Smooth muscle cell (in vitro differentiated cells): ENCODE data around the gene LBHD1. TPM values are rescaled to one million over a fixed set of nuclear protein-coding genes. Genes with fewer than 3 reads are reported as not detected.
"Not testable (repeated sequence)": the region's sequence is repeated elsewhere in the genome, so short reads cannot be mapped to it uniquely, and the experiment has no call there.

Experiments used
- DNase-seq: peaks from one replicate; lab custom pipeline; 2025; ENCODE audit not compliant: unreplicated experiment; lab: John Stamatoyannopoulos, UW
- H2AFZ ChIP-seq: fragments of 200-600 bp; sonication (generic); 2 replicates; pipeline ENCODE4 v1.6.0; 2016; ENCODE audit warnings: antibody characterized with exemption, low read depth, mild to moderate bottlenecking
- H3F3A ChIP-seq: fragments of 200-600 bp; sonication (generic); 2 replicates; pipeline ENCODE4 v1.6.0; 2017; ENCODE audit warnings: antibody characterized with exemption, low read depth
- H3K27ac ChIP-seq: fragments of 200-600 bp; sonication (generic); 2 replicates; pipeline ENCODE4 v1.5.1; 2016; ENCODE audit warnings: low read depth, mild to moderate bottlenecking
- H3K27me3 ChIP-seq: fragments of 200-600 bp; sonication (generic); 2 replicates; pipeline ENCODE4 v1.6.1; 2016; ENCODE audit warnings: low read depth, mild to moderate bottlenecking
- H3K36me3 ChIP-seq: fragments of 200-600 bp; sonication (generic); 2 replicates; pipeline ENCODE4 v1.5.1; 2016; ENCODE audit warnings: low read depth
- H3K4me1 ChIP-seq: fragments of 200-600 bp; sonication (generic); 2 replicates; pipeline ENCODE4 v1.5.1; 2016; ENCODE audit warnings: low read depth
- H3K4me2 ChIP-seq: fragments of 200-600 bp; sonication (generic); 2 replicates; pipeline ENCODE4 v1.6.0; 2016; ENCODE audit warnings: mild to moderate bottlenecking
- H3K4me3 ChIP-seq: fragments of 200-600 bp; sonication (generic); 2 replicates; pipeline ENCODE4 v1.5.1; 2016; ENCODE audit warnings: mild to moderate bottlenecking
- H3K79me2 ChIP-seq: fragments of 200-600 bp; sonication (generic); 2 replicates; pipeline ENCODE4 v1.6.0; 2016; ENCODE audit warnings: low read depth, mild to moderate bottlenecking
- H3K9ac ChIP-seq: fragments of 200-600 bp; sonication (generic); 2 replicates; pipeline ENCODE4 v1.6.0; 2016; ENCODE audit warnings: low read depth
- H3K9me3 ChIP-seq: fragments of 200-600 bp; sonication (generic); replicated peaks from 2 replicates; pipeline ENCODE4 v1.5.1; 2016; ENCODE audit warnings: low read depth
- H4K20me1 ChIP-seq: fragments of 200-600 bp; sonication (generic); 2 replicates; pipeline ENCODE4 v1.6.0; 2016; ENCODE audit warnings: low read depth
- WGBS: methylation state at CpG from one replicate; pipeline ENCODE4 v1.1.7; 2016; ENCODE audit warnings: low lambda C conversion rate; 5-methylcytosine and 5-hydroxymethylcytosine counted together
- polyA plus RNA-seq: library from polyadenylated mRNA; unstranded; fragments of >200 nt; fragmentation: Nextera tagmentation; extraction: Ambion mirVana; gene quantifications from 2 replicates; pipeline ENCODE4 v1.2.1, GENCODE V29; 2016
- total RNA-seq: library from RNA; depleted of rRNA; stranded (reverse); fragments of >200 nt; gene quantifications from 2 replicates; pipeline ENCODE4 v1.2.3, GENCODE V29; 2014
- TF ChIP-seq, protein P1 (sequence below): fragments of 200-600 bp; sonication (generic); IDR thresholded peaks from 2 replicates; pipeline ENCODE4 v1.5.1; 2017; ENCODE audit warnings: borderline replicate concordance, mild to moderate bottlenecking, antibody characterized with exemption; ENCODE audit not compliant: insufficient read depth, poor library complexity, severe bottlenecking

The LBHD1 gene
- total and polyA plus RNA-seq, 2 experiments from 2014 or later, result 3.9 to 5.6 TPM

DNA sequence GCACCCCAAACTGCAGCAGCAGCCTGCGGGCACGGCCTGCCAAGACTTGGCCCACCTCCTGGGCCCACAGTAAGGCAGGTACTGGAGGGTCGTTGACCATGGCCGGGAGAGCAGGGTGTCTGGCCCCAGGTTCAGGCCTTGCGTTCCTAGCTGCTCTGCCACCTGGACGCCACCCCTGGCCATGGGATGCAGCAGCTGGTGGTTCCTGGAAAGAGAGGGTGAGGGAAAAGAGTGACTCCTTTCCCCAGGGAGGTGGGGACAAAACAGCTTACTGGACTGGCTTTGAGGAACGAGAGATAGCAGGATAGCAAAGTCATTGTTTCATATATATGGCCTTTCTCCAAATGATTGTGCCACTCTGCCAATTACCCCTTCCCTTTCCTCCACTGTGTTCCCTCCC lies 33.3 kb upstream of the LBHD1 start:
- TF ChIP-seq, protein P1, sequence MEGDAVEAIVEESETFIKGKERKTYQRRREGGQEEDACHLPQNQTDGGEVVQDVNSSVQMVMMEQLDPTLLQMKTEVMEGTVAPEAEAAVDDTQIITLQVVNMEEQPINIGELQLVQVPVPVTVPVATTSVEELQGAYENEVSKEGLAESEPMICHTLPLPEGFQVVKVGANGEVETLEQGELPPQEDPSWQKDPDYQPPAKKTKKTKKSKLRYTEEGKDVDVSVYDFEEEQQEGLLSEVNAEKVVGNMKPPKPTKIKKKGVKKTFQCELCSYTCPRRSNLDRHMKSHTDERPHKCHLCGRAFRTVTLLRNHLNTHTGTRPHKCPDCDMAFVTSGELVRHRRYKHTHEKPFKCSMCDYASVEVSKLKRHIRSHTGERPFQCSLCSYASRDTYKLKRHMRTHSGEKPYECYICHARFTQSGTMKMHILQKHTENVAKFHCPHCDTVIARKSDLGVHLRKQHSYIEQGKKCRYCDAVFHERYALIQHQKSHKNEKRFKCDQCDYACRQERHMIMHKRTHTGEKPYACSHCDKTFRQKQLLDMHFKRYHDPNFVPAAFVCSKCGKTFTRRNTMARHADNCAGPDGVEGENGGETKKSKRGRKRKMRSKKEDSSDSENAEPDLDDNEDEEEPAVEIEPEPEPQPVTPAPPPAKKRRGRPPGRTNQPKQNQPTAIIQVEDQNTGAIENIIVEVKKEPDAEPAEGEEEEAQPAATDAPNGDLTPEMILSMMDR, result no peak
- peaks cover 36% of the 10 kb centered on the region for H3K4me1 ChIP-seq
- peak overlapping the region; percentile 95 for H3K9ac ChIP-seq
- peaks cover 32% of the 10 kb centered on the region for H3F3A ChIP-seq
- peak overlapping the region; percentile 99 for H3K27ac ChIP-seq
- H3K27me3 ChIP-seq, result no peaks in the 10 kb centered on the region
- DNase-seq, result no peak
- peak overlapping the region; percentile 34 for H2AFZ ChIP-seq
- peaks cover 20% of the 10 kb centered on the region for H3K79me2 ChIP-seq
- peak overlapping the region; percentile 98 for H3K4me2 ChIP-seq
- WGBS, result 77% methylated on average over 7 of the region's 7 CpGs
- H3K36me3 ChIP-seq, result no peaks in the 10 kb centered on the region
- no peaks in the 10 kb centered on the region for H3K9me3 ChIP-seq
- peak overlapping the region; percentile 70 for H3K4me3 ChIP-seq
- no peaks in the 10 kb centered on the region for H4K20me1 ChIP-seq

DNA sequence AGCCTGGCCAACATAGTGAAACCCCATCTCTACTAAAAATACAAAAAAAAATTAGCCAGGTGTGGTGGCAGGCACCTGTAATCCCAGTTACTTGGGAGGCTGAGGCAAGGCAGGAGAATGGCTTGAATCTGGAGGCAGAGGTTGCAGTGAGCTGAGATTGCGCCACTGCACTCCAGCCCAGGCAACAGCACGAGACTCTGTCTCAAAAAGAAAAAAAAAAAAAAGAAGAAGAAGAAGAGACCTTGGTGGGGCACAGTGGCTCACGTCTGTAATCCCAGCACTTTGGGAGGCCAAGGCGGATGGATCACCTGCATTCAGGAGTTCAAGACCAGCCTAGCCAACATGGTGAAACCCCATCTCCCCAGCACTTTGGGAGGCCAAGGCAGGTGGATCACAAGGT lies 31.9 kb upstream of the LBHD1 start:
- H4K20me1 ChIP-seq, H3K4me2 ChIP-seq, H3K4me3 ChIP-seq, H3K36me3 ChIP-seq, H2AFZ ChIP-seq, H3K27ac ChIP-seq, DNase-seq, H3K9ac ChIP-seq, H3K27me3 ChIP-seq, H3K9me3 ChIP-seq: not testable (repeated sequence)
- Histone ChIP-seq H3K79me2 (peaks cover 20% of the 10 kb centered on the region), H3F3A (peaks cover 22% of the 10 kb centered on the region), H3K4me1 (peaks cover 29% of the 10 kb centered on the region)
- WGBS, result 97% methylated on average over 4 of the region's 4 CpGs

DNA sequence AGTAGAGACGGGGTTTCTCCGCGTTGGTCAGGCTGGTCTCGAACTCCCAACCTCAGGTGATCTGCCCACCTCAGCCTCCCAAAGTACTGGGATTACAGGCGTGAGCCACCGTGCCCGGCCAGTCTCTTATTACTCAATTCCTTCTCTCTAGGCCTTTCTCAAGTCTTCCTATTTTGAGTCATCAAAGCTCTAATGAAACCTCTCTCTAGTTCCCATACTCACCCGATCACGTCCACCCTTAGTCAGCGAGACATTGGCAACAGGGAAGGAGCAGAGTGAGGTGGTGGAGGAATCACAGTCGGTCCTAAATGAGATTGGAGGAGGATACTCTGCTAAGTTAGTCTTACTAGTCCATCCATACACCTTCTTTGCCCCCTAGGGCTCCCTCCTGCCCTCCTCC lies 30.2 kb upstream of the LBHD1 start:
- Histone ChIP-seq H3K9me3 (no peaks in the 10 kb centered on the region), H2AFZ (no peak overlapping the region), H4K20me1 (no peaks in the 10 kb centered on the region), H3K4me2 (no peak overlapping the region), H3K79me2 (peaks cover 20% of the 10 kb centered on the region), H3K36me3 (no peaks in the 10 kb centered on the region), H3K27me3 (no peaks in the 10 kb centered on the region), H3K4me3 (no peak overlapping the region), H3K4me1 (peaks cover 16% of the 10 kb centered on the region), H3F3A (peaks cover 8% of the 10 kb centered on the region), H3K9ac (no peak overlapping the region), H3K27ac (no peak overlapping the region)
- no peak for DNase-seq
- TF ChIP-seq, protein P1, result no peak
- WGBS, result 97% methylated on average over 11 of the region's 11 CpGs

DNA sequence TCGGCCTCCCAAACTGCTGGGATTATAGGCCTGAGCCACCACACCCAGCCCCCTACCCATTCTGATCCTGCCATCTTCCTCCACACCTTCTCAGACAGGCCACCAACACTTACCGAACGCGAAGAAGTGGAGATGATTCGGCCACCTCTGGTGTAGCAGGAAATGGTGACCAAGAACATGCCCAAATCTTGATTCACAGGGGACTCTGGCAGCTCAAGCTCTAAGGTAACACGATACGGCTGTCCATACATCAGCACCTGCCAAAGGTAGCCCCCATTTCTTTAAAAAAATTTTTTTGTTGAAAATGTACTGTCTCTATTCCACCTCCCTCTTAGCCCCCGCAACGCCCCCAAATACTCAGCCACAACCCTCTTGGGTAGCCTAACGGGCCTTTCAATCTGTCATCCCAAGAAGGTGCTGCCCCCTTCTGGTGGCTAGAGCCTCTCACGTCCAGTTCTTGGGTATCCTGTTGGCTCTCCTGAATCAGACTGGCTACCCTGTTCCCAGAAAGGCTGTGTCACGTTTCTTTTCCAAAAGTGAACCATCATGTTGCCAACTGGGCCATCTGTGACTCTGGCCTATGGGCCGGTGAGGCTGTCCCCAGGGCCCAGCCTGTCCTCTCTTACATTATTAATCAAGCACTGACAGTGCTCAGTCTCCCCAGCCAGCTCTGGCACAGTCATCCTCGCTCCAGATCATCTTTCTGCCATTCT lies 22.5 kb upstream of the LBHD1 start:
- TF ChIP-seq, protein P1, result peak; percentile 71
- Histone ChIP-seq H3K27me3 (no peaks in the 10 kb centered on the region), H3K4me1 (no peaks in the 10 kb centered on the region), H3K27ac (no peak overlapping the region), H3K36me3 (no peaks in the 10 kb centered on the region), H3K4me2 (no peak overlapping the region), H3F3A (no peaks in the 10 kb centered on the region), H3K4me3 (no peak overlapping the region), H2AFZ (no peak overlapping the region), H3K79me2 (no peaks in the 10 kb centered on the region), H3K9me3 (no peaks in the 10 kb centered on the region), H3K9ac (no peak overlapping the region), H4K20me1 (no peaks in the 10 kb centered on the region)
- WGBS, result 72% methylated on average over 14 of the region's 14 CpGs
- DNase-seq, result no peak

DNA sequence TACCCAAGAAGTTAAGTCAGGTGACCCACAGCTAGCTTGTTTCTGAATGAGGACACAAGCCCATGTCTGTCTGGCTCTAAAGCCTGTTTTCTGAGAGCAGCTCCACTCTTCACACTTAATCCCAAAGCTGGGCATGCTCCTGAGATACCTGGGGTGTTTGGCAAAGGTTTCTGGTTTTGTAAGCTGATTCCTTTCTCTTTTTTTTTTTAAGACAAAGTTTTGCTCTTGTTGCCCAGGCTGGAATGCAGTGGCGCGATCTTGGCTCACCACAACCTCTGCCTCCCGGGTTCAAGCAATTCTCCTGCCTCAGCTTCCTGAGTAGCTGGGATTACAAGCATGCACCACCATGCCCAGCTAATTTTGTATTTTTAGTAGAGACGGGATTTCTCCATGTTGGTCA lies 21.6 kb upstream of the LBHD1 start:
- H3K9ac ChIP-seq, DNase-seq, H4K20me1 ChIP-seq, H3K4me1 ChIP-seq, H3K4me3 ChIP-seq, H3K4me2 ChIP-seq, H3K27me3 ChIP-seq, H3K36me3 ChIP-seq, H3K9me3 ChIP-seq, H2AFZ ChIP-seq, H3K79me2 ChIP-seq, H3K27ac ChIP-seq, H3F3A ChIP-seq: not testable (repeated sequence)
- WGBS, result 91% methylated on average over 4 of the region's 4 CpGs
